GM23338 (cell line): ENCODE measurements around the gene ADAD1. TPM values are rescaled to one million over a fixed set of nuclear protein-coding genes. Genes with fewer than 3 reads are reported as not detected.

Experiments
- ATAC-seq: fragments of 200-7000 bp; cut with Tn5 transposase; 3 replicates; pipeline ENCODE4 v1.9.1; 2020
- DNase-seq: peaks from one replicate; pipeline ENCODE4 v3.0.0-alpha.2; 2015; ENCODE audit warnings: low spot score
- H2AFZ ChIP-seq: fragments of 200-600 bp; sonication (generic); 2 replicates; pipeline ENCODE4 v1.8.0; 2016; ENCODE audit warnings: antibody characterized with exemption, mild to moderate bottlenecking, moderate library complexity
- H3F3A ChIP-seq: fragments of 200-600 bp; sonication (generic); replicated peaks from 2 replicates; pipeline ENCODE4 v1.8.0; 2017; ENCODE audit warnings: antibody characterized with exemption, mixed run types, low read depth
- H3K27ac ChIP-seq: fragments of 200-600 bp; sonication (generic); 2 replicates; pipeline ENCODE4 v1.6.1; 2016; ENCODE audit warnings: low read depth
- H3K27me3 ChIP-seq: fragments of 200-600 bp; sonication (generic); 2 replicates; pipeline ENCODE4 v1.8.0; 2016; ENCODE audit warnings: mild to moderate bottlenecking, mixed run types, moderate library complexity; ENCODE audit not compliant: insufficient read depth
- H3K36me3 ChIP-seq: fragments of 200-600 bp; sonication (generic); 2 replicates; pipeline ENCODE4 v1.8.0; 2016; ENCODE audit warnings: mild to moderate bottlenecking; ENCODE audit not compliant: insufficient read depth
- H3K4me1 ChIP-seq: fragments of 200-600 bp; sonication (generic); 2 replicates; pipeline ENCODE4 v1.8.0; 2016; ENCODE audit warnings: mild to moderate bottlenecking, moderate library complexity; ENCODE audit not compliant: insufficient read depth
- H3K4me2 ChIP-seq: fragments of 200-600 bp; sonication (generic); 2 replicates; pipeline ENCODE4 v1.7.1; 2017; ENCODE audit warnings: mixed run types
- H3K4me3 ChIP-seq: fragments of 200-600 bp; sonication (generic); 2 replicates; pipeline ENCODE4 v1.6.1; 2016; ENCODE audit warnings: mixed run types
- H3K79me2 ChIP-seq: fragments of 200-600 bp; sonication (generic); replicated peaks from 2 replicates; pipeline ENCODE4 v1.8.0; 2017; ENCODE audit warnings: mild to moderate bottlenecking; ENCODE audit not compliant: insufficient read depth
- H3K9me2 ChIP-seq: fragments of 200-600 bp; sonication (generic); 2 replicates; pipeline ENCODE4 v1.8.0; 2017; ENCODE audit not compliant: insufficient read depth
- H4K20me1 ChIP-seq: fragments of 200-600 bp; sonication (generic); replicated peaks from 2 replicates; pipeline ENCODE4 v1.8.0; 2017; ENCODE audit warnings: mild to moderate bottlenecking; ENCODE audit not compliant: insufficient read depth
- H3K27ac Mint-ChIP-seq: 2 replicates; pipeline ENCODE4 v1.8.0; 2020; ENCODE audit warnings: inconsistent platforms, mild to moderate bottlenecking, moderate library complexity, mixed read lengths
- H3K27me3 Mint-ChIP-seq: 3 replicates; pipeline ENCODE4 v1.8.0; 2022; ENCODE audit warnings: low read depth, mild to moderate bottlenecking, moderate library complexity, mixed read lengths, inconsistent platforms; ENCODE audit not compliant: insufficient read depth, poor library complexity
- H3K36me3 Mint-ChIP-seq: 3 replicates; pipeline ENCODE4 v1.8.0; 2021; ENCODE audit warnings: low read depth, mild to moderate bottlenecking, inconsistent platforms, moderate library complexity, mixed read lengths
- H3K4me1 Mint-ChIP-seq: 3 replicates; pipeline ENCODE4 v1.8.0; 2020; ENCODE audit warnings: mild to moderate bottlenecking, inconsistent platforms, mixed read lengths
- H3K4me3 Mint-ChIP-seq: 3 replicates; pipeline ENCODE4 v1.8.0; 2021; ENCODE audit warnings: moderate library complexity, mild to moderate bottlenecking, inconsistent platforms, mixed read lengths
- H3K9me3 Mint-ChIP-seq: 3 replicates; pipeline ENCODE4 v1.8.0; 2020; ENCODE audit warnings: moderate library complexity, mild to moderate bottlenecking, inconsistent platforms, mixed read lengths
- CREB1 ChIP-seq: fragments of 250-450 bp; sonication (Bioruptor Pico); IDR thresholded peaks from 2 replicates; pipeline ENCODE4 v1.5.0; 2020; ENCODE audit warnings: low read depth, mild to moderate bottlenecking, moderate library complexity
- CTCF ChIP-seq, 2 experiments: fragments of 200-600 bp in 1 of 2; sonication (generic) in 1 of 2; conservative IDR thresholded peaks; 2 replicates each; pipeline versions ENCODE4 v1.5.1 to v1.6.1; 2016 to 2017; ENCODE audit warnings: antibody characterized with exemption in 2 of 2, low read depth in 2 of 2, mild to moderate bottlenecking in 2 of 2, moderate library complexity in 1 of 2
- EZH2phosphoT487 ChIP-seq: fragments of 200-600 bp; sonication (generic); IDR thresholded peaks from one replicate; pipeline ENCODE4 v1.8.1; 2018; ENCODE audit warnings: antibody characterized with exemption; ENCODE audit not compliant: unreplicated experiment
- JUNB ChIP-seq: IDR thresholded peaks from one replicate; pipeline ENCODE4 v1.6.1; 2016; ENCODE audit warnings: antibody characterized with exemption; ENCODE audit not compliant: unreplicated experiment
- NANOG ChIP-seq: IDR thresholded peaks from 2 replicates; pipeline ENCODE4 v1.6.1; 2016; ENCODE audit warnings: antibody characterized with exemption, borderline replicate concordance
- POLR2AphosphoS5 ChIP-seq: IDR thresholded peaks from 2 replicates; pipeline ENCODE4 v1.6.1; 2016; ENCODE audit warnings: antibody characterized with exemption, low read depth
- STAT1 ChIP-seq: IDR thresholded peaks from one replicate; pipeline ENCODE4 v1.6.1; 2016; ENCODE audit warnings: antibody characterized with exemption; ENCODE audit not compliant: unreplicated experiment
- ZNF114 ChIP-seq: fragments of 250-450 bp; sonication (Bioruptor Pico); IDR thresholded peaks from 2 replicates; pipeline ENCODE4 v1.5.0; 2020; ENCODE audit warnings: mild to moderate bottlenecking, moderate library complexity
- ZNF331 ChIP-seq: fragments of 250-450 bp; sonication (Bioruptor Pico); IDR thresholded peaks from 2 replicates; pipeline ENCODE4 v1.5.0; 2020; ENCODE audit warnings: low read depth, mild to moderate bottlenecking, moderate library complexity
- polyA plus RNA-seq: library from polyadenylated mRNA; unstranded; fragments of >200 nt; fragmentation: Nextera tagmentation; extraction: Ambion mirVana; gene quantifications from 2 replicates; pipeline ENCODE4 v1.2.1, GENCODE V29; 2016
- total RNA-seq: library from RNA; depleted of rRNA; stranded (reverse); fragments of >200 nt; shearing (Covaris generic); gene quantifications from 2 replicates; pipeline ENCODE4 v1.2.3, GENCODE V29; 2014
- TF ChIP-seq, protein P1 (sequence below): fragments of 250-450 bp; sonication (Bioruptor Pico); IDR thresholded peaks from 2 replicates; pipeline ENCODE4 v1.5.0; 2020; ENCODE audit warnings: mild to moderate bottlenecking, moderate library complexity
- TF ChIP-seq, protein P2 (sequence below): IDR thresholded peaks from one replicate; pipeline ENCODE4 v1.6.1; 2018; ENCODE audit warnings: antibody characterized with exemption; ENCODE audit not compliant: unreplicated experiment
- TF ChIP-seq, protein P3 (sequence below): IDR thresholded peaks from 2 replicates; pipeline ENCODE4 v1.6.1; 2016; ENCODE audit warnings: antibody characterized with exemption

Gene ADAD1
- total and polyA plus RNA-seq, 2 experiments from 2014 or later: not detected

GRCh38 chr4:122476126-122476525 is 97.3 kb downstream of the ADAD1 start:
- no peak for DNase-seq

More at GRCh38 chr4:122476126-122476525, 97.3 kb downstream of the ADAD1 start:
- no peaks in the 10 kb centered on the region for H3K79me2 ChIP-seq
- H3F3A ChIP-seq: no peaks in the 10 kb centered on the region
- TF ChIP-seq ZNF331 (CRISPR knock-in tag) (no peak), ZNF114 (no peak), POLR2AphosphoS5 (no peak), CTCF (conservative IDR thresholded peaks at IDR 0.05; ENCODE audit: low read depth in 2 of 2) (no peak), NANOG (no peak), CREB1 (CRISPR knock-in tag) (no peak), STAT1 (no peak), EZH2phosphoT487 (no peak), JUNB (no peak)
- TF ChIP-seq, protein P1, sequence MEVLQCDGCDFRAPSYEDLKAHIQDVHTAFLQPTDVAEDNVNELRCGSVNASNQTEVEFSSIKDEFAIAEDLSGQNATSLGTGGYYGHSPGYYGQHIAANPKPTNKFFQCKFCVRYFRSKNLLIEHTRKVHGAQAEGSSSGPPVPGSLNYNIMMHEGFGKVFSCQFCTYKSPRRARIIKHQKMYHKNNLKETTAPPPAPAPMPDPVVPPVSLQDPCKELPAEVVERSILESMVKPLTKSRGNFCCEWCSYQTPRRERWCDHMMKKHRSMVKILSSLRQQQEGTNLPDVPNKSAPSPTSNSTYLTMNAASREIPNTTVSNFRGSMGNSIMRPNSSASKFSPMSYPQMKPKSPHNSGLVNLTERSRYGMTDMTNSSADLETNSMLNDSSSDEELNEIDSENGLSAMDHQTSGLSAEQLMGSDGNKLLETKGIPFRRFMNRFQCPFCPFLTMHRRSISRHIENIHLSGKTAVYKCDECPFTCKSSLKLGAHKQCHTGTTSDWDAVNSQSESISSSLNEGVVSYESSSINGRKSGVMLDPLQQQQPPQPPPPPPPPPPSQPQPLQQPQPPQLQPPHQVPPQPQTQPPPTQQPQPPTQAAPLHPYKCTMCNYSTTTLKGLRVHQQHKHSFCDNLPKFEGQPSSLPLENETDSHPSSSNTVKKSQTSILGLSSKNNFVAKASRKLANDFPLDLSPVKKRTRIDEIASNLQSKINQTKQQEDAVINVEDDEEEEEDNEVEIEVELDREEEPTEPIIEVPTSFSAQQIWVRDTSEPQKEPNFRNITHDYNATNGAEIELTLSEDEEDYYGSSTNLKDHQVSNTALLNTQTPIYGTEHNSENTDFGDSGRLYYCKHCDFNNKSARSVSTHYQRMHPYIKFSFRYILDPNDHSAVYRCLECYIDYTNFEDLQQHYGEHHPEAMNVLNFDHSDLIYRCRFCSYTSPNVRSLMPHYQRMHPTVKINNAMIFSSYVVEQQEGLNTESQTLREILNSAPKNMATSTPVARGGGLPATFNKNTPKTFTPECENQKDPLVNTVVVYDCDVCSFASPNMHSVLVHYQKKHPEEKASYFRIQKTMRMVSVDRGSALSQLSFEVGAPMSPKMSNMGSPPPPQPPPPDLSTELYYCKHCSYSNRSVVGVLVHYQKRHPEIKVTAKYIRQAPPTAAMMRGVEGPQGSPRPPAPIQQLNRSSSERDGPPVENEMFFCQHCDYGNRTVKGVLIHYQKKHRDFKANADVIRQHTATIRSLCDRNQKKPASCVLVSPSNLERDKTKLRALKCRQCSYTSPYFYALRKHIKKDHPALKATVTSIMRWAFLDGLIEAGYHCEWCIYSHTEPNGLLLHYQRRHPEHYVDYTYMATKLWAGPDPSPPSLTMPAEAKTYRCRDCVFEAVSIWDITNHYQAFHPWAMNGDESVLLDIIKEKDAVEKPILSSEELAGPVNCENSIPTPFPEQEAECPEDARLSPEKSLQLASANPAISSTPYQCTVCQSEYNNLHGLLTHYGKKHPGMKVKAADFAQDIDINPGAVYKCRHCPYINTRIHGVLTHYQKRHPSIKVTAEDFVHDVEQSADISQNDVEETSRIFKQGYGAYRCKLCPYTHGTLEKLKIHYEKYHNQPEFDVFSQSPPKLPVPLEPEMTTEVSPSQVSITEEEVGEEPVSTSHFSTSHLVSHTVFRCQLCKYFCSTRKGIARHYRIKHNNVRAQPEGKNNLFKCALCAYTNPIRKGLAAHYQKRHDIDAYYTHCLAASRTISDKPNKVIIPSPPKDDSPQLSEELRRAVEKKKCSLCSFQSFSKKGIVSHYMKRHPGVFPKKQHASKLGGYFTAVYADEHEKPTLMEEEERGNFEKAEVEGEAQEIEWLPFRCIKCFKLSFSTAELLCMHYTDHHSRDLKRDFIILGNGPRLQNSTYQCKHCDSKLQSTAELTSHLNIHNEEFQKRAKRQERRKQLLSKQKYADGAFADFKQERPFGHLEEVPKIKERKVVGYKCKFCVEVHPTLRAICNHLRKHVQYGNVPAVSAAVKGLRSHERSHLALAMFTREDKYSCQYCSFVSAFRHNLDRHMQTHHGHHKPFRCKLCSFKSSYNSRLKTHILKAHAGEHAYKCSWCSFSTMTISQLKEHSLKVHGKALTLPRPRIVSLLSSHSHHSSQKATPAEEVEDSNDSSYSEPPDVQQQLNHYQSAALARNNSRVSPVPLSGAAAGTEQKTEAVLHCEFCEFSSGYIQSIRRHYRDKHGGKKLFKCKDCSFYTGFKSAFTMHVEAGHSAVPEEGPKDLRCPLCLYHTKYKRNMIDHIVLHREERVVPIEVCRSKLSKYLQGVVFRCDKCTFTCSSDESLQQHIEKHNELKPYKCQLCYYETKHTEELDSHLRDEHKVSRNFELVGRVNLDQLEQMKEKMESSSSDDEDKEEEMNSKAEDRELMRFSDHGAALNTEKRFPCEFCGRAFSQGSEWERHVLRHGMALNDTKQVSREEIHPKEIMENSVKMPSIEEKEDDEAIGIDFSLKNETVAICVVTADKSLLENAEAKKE (CRISPR knock-in tag): no peak
- TF ChIP-seq, protein P2, sequence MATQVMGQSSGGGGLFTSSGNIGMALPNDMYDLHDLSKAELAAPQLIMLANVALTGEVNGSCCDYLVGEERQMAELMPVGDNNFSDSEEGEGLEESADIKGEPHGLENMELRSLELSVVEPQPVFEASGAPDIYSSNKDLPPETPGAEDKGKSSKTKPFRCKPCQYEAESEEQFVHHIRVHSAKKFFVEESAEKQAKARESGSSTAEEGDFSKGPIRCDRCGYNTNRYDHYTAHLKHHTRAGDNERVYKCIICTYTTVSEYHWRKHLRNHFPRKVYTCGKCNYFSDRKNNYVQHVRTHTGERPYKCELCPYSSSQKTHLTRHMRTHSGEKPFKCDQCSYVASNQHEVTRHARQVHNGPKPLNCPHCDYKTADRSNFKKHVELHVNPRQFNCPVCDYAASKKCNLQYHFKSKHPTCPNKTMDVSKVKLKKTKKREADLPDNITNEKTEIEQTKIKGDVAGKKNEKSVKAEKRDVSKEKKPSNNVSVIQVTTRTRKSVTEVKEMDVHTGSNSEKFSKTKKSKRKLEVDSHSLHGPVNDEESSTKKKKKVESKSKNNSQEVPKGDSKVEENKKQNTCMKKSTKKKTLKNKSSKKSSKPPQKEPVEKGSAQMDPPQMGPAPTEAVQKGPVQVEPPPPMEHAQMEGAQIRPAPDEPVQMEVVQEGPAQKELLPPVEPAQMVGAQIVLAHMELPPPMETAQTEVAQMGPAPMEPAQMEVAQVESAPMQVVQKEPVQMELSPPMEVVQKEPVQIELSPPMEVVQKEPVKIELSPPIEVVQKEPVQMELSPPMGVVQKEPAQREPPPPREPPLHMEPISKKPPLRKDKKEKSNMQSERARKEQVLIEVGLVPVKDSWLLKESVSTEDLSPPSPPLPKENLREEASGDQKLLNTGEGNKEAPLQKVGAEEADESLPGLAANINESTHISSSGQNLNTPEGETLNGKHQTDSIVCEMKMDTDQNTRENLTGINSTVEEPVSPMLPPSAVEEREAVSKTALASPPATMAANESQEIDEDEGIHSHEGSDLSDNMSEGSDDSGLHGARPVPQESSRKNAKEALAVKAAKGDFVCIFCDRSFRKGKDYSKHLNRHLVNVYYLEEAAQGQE: no peak
- TF ChIP-seq, protein P3, sequence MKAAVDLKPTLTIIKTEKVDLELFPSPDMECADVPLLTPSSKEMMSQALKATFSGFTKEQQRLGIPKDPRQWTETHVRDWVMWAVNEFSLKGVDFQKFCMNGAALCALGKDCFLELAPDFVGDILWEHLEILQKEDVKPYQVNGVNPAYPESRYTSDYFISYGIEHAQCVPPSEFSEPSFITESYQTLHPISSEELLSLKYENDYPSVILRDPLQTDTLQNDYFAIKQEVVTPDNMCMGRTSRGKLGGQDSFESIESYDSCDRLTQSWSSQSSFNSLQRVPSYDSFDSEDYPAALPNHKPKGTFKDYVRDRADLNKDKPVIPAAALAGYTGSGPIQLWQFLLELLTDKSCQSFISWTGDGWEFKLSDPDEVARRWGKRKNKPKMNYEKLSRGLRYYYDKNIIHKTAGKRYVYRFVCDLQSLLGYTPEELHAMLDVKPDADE: no peak
- no peaks in the 10 kb centered on the region for H4K20me1 ChIP-seq
- no peak overlapping the region for H3K4me2 ChIP-seq
- Mint-ChIP-seq H3K36me3 (no peaks in the 10 kb centered on the region), H3K4me3 (no peak overlapping the region), H3K27ac (peak overlapping the region; percentile 37; the same call in 1 of the 2 replicates), H3K9me3 (no peaks in the 10 kb centered on the region), H3K27me3 (peaks cover 2% of the 10 kb centered on the region), H3K4me1 (no peaks in the 10 kb centered on the region)
- no peak overlapping the region for H3K4me3 ChIP-seq
- no peak overlapping the region for H3K27ac ChIP-seq
- H3K9me2 ChIP-seq: no peaks in the 10 kb centered on the region
- no peaks in the 10 kb centered on the region for H3K4me1 ChIP-seq
- no peaks in the 10 kb centered on the region for H3K27me3 ChIP-seq
- H2AFZ ChIP-seq: no peak overlapping the region
- ATAC-seq: no peak
- H3K36me3 ChIP-seq: no peaks in the 10 kb centered on the region
